HG03064 (cell line): Measurements from ENCODE around the gene LMF1.
"Not testable (repeated sequence)": the region's sequence is repeated elsewhere in the genome, so short reads cannot be mapped to it uniquely, and the experiment has no call there.

Experiments used
- ATAC-seq: cut with Tn5 transposase; IDR thresholded peaks from one replicate; pipeline ENCODE4 v1.9.1; 2021; ENCODE audit warnings: low read depth; ENCODE audit not compliant: unreplicated experiment

LMF1 gene

DNA sequence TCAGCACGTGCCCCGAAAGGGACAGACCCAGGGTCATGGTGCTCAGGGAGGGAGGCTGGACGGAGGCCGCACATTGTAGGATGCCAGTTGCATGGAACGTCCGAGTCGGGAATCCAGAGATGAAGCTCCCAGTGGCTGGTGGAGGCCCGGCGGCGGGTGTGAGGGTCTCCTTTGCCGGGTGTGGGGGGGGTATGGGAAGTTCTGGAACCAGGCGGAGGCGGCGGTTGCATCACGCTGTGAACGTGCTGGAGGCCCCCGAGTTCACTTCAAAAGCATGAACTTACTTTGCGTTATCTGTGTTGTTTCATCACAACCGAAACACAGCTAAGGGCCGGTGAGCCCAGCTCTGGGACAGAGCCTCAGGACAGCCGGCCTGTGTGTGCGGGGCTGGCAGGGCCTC, 96.9 kb downstream of the LMF1 start:
- ATAC-seq = no peak

DNA sequence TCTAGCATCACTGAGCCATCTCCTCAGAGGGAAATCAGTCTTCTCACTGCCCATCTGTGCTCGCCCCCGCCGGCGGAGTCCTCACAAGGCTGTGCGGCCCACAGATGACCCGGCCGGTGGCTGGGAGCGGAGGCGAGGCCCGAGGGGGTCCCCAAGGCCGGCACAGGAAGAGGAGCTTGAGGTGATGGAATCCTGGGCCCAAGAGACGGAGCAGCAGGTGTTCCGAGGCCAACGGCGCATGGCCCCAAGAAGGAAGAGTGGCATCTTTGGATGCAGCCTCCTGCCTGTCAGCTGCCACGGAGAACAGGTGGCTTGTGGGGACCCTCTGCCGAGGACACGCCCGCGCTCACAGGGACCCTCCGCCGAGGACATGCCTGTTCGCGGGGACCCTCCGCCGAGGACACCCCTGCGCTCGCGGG, 97.5 kb downstream of the LMF1 start:
- ATAC-seq = no peak

DNA sequence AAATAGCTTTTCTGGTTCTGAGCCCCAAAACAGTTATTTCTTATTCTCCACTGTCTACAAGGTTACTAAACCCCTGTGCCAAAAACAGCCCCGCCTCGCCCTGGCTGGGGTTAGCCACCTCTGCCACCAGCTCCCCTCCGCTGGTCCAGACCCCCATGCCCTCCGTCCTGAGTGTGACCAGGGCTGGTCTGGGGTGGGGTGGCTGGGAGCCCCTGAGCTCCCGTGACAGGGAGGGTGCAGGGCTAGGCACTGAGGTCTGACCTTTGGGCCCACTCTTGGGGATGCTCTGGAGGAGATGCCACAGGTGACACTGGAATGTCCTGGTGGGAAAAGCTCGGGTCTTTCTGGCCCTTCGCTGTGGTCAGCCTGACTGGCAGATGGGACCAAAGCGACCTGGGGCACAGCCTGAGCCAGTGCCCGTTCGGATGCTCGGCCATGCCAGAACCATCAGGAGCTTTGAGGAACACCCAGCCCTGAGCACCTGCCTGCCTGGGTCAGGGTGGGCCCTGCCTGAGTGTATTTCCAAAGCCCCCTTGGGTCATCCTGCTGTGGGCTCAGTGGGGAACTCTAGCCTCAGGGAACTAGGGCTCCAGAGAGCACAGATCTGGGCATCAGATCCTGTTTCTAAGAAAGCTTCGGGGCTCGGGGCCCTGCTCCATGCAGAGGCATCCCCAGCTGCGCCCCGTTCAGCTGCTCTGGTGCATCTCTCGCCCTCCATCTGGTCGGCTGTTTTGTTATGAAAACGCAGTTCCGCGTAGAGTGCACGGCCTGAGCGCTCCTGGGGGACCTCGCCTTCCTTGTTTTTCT, 98.1 kb downstream of the LMF1 start:
- no peak for ATAC-seq

DNA sequence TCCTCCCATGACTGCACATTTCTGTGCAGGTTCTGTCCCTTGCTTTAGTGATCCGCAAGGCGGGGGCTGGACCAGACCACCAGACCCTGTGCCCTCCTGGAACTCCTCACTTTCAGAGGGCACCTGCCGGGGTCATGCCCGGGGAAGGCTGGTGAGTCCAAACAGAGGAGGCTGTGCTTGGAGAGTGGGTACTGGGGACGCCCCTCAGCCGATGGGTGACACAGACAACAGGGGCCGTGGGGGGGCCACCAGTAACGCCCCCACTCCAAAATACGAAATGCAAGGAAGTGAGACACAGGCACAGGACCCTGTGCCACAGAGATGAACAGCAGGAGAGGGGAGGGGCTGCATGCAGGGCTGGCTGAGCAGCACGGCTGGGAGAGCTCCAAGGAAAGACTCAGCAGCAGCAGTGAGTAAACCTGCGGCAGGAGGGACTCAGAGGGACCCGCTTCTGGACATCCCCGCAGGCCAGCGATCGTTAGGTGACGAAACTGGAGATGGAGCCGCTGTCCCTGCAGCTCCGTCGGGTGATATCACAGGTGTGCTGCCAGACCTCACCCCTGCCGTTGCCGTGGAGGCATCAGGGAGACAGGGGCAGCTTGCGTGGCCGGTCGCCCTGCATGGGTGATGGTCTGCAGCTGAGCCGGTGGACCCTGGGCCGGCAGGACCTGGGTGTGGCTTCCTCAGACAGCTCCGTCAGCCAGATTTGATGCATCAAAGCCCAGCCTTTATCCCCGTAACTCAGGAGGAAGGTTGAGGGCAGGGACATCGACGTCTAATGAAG, 99.0 kb downstream of the LMF1 start:
- no peak for ATAC-seq

DNA sequence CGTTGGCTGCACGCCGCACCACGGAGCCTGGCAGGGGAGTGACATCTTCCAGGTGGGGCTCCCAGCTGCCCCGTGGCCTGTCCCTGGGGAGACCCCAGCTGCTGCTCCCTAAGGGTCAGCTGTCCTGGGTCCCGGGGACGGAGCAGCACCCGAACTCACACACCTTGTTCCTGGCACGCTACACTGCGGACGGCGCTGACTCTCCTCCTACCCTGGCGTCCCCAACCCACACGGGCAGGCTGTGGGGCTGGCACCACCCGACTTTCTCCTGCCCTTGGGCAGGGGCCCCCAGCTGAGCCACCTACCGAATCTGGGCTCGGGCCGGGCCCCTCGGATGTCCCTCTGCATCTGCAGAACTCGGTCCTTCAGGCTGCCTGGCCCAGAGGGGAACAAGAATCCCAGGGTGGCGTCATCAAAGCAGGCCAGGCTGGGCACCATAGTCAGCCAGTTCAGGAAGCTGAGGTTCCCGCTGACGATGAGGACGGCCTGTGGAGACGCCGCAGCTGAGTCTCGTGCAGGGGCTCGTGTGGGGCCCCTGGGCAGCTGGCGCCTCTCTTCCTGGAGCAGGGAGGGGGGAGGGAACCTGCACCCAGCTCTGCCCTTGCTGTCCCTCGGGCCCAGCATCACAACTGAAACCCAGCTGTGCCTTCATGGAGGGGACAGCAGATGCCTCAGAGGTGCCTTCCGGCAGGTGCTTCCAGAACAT, 99.8 kb downstream of the LMF1 start:
- ATAC-seq = no peak

DNA sequence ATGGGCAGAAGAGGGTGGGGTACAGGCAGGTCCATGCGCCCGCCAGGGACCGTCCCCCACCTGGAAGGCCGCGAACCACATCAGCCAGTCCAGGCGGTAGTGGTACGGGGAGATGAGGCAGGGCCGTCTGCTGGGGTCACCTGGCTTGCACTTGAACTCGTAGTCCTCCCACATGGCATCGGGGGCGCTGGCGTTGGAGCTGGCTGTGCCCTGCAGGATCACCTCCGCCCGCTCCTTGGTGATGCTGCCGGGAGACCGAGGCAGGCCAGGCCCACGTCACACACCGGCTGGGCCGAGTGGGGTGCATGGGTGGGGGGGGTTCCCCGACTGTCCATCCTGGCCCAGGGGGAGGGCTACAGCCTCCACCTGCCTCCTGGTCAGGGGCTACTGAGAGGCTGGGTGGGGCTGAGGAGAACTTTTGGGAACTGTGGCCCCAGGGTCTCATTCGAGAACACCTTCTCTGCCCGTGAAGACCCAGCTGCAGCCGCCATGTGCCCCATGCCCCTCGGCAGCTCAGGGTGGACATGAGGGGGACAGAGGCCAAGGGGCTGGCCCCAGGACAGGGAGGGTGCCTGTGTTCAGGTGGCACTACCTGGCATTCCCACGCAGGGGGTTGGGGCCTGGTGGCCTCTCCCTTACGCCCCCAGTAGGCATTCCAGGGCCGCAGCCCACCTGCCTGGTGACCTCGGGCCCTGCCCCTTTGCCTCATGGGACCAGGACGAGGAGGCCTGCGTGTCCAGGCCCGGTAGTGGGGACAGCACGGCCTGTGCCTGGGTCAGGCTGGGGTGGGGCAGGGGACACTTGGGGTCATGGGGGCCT, 100.8 kb downstream of the LMF1 start:
- ATAC-seq = no peak

DNA sequence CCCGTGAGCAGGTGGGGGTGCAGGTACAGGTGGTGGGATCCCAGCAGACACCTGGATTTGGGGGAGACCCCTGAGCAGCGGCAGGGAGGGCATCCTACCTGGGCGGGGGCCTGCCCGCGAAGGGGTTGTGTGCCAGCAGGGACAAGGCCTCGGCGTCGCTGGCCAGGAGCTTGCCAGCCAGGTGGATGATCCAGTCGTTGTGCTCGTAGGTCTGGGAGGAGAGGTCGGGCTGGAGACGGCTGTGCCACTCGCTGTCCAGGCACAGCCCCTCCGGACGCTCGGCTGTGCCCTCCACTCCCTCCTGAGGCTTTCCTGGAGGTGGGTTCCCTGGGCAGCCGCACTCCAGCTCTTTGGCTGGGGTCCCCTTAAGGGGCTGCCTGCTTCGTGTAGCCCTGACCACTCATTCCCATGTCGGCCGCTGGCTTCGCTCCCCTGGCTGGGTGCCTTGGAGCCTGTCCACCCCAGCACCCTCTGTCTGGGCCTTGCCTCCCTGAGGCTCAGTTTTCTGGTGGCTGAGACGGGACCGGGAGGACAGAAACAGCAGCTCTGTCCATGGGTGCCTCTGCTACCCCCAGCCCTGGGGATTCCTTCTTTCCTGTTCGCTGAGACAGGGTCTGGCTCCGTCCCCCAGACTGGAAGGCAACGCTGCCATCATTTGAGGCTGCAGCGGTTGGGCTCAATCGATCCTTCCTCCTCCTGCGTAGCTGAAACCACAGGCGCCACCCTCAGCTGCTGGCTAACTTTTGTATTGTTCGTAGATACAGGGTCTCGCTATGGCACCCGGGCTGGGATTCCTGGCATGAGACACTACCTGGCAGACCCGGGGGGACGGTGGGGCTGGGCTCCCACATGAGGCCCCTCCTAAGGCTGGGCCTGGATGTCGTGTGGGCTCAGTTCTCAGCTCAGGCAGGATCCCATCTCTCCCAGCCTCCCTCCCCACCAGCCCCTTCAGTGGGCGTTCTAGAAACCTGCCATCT, 101.7 kb downstream of the LMF1 start:
- no peak for ATAC-seq

DNA sequence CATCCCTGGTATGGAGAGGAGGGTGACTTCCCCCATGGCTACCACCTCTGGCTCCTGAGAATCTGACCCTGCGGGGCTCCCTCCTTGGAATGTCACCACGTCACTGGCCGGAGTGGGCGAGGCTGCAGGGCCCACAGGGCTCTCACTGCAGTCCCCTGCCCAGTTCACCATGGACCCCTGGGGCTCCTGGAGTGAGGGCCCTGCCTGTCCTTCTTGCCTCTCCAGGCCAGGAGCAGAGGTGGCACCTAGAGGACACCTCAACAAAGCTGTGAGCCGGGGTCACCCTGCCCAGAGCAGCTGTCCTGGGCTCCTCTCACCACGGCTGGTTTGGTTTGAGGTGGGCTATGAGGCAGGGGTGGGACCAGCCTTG, 102.4 kb downstream of the LMF1 start:
- no peak for ATAC-seq

DNA sequence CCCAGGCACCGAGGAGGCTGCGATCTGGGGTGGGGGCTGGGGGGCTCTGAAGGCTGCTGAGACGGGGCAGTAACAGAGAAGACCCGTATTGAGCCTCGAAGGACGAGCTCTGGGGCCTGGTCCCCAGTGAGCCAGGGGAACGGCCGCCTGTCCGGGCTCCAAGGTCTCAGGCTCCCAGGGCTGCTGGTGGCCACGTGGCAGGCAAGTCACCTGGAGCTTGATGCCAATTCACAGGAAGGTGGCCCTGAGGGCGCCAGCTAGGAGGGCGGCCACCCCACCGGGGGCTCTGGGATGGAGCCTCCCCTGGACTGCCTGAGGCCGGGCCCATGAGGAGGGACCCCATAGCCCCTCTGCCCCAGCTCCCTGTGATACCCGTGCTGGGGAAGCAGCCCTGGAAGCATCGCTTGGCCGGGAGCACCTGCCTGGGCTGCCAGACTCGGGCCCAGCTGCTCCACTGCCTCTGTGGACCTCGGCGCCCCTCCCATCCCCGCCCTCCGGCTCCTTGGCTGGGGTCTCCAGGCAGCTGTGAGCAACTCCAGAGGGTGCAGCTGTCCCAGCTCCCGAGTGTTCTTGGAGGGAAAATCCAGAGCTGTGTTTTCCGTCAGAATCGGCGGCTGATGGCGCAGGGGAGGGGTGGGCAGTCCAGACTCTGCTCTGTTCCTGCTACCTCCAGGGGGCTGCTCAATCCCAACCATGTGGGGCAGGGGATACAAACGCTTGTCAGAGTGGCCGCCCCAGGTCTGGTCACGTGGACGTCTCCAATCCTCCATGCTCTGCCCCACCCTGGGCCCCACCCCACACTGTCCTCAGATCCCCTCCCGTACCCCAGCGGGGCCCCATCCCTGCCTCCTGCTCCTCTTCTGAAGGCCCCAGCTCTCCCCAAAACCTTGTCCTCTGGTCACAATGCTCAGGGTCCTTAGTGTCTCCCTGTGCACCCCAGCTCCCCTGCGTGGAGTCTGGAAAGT, 103.1 kb downstream of the LMF1 start:
- no peak for ATAC-seq

DNA sequence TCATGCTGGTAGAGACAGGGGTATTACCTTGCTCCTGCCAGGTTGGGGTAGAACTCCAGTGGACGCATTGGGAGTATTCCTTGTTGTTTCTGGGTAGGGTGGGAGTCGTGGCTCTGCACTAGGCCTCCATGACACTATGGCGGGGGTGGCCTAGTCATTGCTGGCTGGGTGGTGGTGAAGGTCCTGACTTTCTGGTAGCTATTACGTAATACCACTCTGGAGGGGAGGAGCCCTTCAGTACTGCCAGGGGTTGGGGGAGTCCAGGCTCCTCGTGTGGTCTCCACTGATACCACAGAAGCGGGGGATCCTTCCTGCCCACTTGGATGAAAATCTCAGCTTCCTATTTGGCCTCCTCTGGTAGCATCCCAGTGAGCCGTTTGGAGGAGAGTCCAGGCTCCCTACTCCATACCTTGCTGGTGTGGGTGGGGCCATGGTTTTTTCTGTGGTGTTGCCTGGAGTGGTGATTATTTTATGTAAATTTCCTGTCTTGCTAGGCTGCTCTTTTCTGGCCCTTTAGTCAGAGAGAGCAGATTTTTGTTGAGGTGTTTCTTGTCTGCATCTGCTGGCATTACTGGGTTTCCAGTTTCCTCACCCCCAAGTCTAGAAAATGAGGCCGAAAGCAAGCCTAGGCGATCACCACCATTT, 104.4 kb downstream of the LMF1 start:
- ATAC-seq = no peak

DNA sequence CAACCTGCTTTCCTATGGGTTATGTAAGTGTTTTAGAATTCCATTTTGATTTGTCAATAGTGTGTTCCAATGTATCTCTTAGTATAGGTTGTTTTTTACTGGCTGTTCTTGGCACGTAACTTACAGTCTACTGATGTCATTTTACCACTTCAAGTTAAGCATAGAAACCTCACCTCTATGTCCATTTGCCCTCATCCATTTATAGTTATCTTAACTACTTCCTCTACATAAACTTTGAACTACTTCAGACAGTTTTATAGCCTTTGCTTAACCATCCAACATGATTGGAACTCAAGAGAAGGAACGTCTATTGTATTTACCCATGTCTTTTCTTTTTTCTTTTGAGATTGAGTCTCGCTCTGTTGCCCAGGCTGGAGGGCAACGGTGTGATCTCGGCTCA, 105.8 kb downstream of the LMF1 start:
- ATAC-seq = no peak

DNA sequence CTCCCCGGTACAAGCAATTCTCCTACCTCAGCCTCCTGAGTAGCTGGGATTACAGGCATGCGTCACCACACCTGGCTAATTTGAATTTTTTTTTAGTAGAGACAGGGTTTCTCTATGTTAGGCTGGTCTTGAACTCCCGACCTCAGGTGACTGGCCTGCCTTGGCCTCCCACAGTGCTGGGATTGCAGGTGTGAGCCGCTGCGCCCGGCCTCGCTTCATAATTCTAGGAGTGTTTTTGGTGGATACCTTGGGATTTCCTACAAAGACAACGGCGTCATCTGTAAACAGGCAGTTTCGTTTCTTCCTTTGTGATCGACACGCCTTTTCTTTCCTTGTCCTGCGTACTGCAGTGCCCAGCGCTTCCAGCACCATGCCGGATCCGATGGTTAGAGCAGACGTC, 109.3 kb downstream of the LMF1 start:
- no peak for ATAC-seq

DNA sequence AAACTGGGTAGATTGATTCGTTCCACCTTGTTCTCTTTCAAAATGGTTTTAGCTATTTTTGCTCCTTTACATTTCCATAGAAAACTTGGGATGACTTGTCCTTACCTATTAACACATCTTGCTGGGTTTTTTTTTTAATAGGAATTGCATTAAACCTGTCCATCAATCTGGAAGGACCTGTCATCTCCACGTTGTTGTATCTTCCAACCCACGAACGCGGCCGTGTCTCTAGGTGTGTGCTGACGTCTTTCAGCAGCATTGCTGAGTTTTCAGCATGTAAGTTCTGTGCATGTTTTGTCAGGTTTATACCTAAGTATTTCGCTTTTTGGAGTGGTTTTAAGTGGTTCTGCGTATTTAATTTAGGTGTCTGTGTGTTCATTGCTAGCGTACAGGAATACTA, 109.9 kb downstream of the LMF1 start:
- ATAC-seq = no peak

DNA sequence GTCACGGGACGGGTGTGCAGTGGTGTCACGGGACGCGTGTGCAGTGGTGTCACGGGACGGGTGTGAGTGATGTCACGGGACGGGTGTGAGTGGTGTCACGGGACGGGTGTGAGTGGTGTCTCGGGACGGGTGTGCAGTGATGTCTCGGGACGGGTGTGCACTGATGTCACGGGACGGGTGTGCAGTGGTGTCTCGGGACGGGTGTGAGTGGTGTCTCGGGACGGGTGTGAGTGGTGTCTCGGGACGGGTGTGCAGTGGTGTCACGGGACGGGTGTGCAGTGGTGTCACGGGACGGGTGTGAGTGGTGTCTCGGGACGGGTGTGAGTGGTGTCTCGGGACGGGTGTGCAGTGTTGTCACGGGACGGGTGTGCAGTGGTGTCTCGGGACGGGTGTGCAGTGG, 111.8 kb downstream of the LMF1 start:
- ATAC-seq = not testable (repeated sequence)

DNA sequence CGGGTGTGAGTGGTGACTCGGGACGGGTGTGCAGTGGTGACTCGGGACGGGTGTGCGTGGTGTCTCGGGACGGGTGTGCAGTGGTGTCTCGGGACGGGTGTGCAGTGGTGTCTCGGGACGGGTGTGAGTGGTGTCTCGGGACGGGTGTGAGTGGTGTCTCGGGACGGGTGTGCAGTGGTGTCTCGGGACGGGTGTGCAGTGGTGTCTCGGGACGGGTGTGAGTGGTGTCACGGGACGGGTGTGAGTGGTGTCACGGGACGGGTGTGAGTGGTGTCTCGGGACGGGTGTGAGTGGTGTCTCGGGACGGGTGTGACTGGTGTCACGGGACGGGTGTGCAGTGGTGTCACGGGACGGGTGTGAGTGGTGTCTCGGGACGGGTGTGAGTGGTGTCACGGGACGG, 112.3 kb downstream of the LMF1 start:
- ATAC-seq = not testable (repeated sequence)

DNA sequence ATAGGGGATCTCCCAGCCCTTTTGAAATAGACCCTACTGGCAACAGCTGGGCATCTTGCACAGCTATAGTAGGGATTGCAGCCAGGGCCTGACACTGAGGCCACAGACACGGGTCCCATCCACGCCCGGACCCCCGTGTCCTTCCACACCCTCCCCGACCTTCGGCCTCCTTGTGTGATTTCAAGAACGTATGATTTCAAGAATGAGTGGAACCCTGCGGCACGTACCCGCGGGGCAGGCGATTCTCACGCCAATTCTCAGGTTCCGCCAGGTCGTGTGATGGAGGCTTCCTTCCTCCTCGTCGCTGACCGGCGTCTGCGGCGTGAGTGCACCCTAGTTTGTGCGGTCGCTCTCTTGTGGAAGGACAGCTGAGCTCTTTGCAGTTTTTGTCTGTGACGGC, 114.0 kb downstream of the LMF1 start:
- ATAC-seq = no peak

DNA sequence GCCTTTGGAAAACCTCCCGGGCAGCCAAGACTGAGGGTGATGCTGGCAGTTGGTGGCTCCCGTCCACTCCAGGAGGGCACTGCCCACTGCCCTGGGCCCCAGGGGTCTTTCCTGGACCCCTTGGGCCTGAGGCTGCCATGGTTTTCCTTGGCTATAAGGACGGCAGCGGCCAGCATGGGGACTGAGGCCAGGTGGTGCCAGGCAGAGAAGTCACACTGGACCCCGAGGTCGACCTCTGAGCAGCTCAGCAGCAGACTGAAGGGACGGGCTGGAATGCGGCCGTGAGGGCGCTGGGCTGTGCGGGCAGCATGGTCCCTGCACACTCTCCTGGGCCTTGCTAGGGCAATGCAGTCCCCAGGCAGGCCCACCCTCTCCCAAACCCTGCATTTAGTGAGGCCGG, 114.7 kb downstream of the LMF1 start:
- ATAC-seq = no peak

DNA sequence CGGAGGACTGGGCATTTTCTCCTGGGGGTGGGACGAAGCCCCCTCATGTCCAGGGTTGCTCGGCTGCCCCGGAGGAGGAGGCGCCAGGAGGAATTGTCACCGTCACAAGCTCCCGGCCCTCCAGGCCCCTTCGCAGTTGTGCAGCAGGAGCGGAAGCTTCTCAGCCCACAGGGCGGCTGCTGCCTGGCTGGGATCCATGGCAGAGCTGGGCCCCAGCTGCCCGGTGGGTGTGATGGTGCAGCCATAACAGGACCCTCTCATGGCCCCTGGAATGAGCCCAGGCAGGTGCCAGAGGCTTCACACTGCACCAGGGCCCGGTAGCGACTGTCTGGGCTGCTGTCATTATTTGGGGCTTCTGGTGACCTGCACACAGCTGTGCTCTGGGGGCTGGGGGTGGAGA, 115.3 kb downstream of the LMF1 start:
- ATAC-seq = no peak
